GM18498 (cell line): Measurements from ENCODE around the gene UBE2G2.

Experiments used
- ATAC-seq: cut with Tn5 transposase; IDR thresholded peaks from one replicate; pipeline ENCODE4 v1.9.1; 2021; ENCODE audit warnings: mild to moderate bottlenecking, moderate library complexity; ENCODE audit not compliant: unreplicated experiment

The UBE2G2 gene

GRCh38 chr21:44816761-44817505 is 15.3 kb upstream of the UBE2G2 start:
- ATAC-seq = no peak

- ATAC-seq = no peak
These were observed 14.4 kb upstream of the UBE2G2 start for GRCh38 chr21:44815852-44816628.

- ATAC-seq = no peak
These were observed 13.6 kb upstream of the UBE2G2 start for GRCh38 chr21:44815225-44815624.

GRCh38 chr21:44814498-44815023 is 12.9 kb upstream of the UBE2G2 start:
- ATAC-seq = no peak

GRCh38 chr21:44813727-44814126 is 12.1 kb upstream of the UBE2G2 start:
- ATAC-seq = no peak

- ATAC-seq = no peak
These were observed 11.5 kb upstream of the UBE2G2 start for GRCh38 chr21:44813149-44813548.

- ATAC-seq = no peak
These were observed 11.0 kb upstream of the UBE2G2 start for GRCh38 chr21:44812640-44813039.

- ATAC-seq = no peak
These were observed 9.2 kb upstream of the UBE2G2 start for GRCh38 chr21:44810779-44811178.

GRCh38 chr21:44805859-44806258 is 4.2 kb upstream of the UBE2G2 start:
- no peak for ATAC-seq

GRCh38 chr21:44805226-44805625 is 3.6 kb upstream of the UBE2G2 start:
- no peak for ATAC-seq

GRCh38 chr21:44804762-44805161 is 3.1 kb upstream of the UBE2G2 start:
- no peak for ATAC-seq

GRCh38 chr21:44803651-44804050 is 2.0 kb upstream of the UBE2G2 start:
- ATAC-seq = no peak

GRCh38 chr21:44802396-44803153 is 955 bp upstream of the UBE2G2 start:
- peak; percentile 19 for ATAC-seq

GRCh38 chr21:44800971-44801467 is 601 bp downstream of the UBE2G2 start:
- peak; percentile 37 for ATAC-seq

- no peak for ATAC-seq
These were observed 1.5 kb downstream of the UBE2G2 start for GRCh38 chr21:44800103-44800502.

- ATAC-seq = no peak
These were observed 2.0 kb downstream of the UBE2G2 start for GRCh38 chr21:44799646-44800045.

GRCh38 chr21:44797775-44798174 is 3.8 kb downstream of the UBE2G2 start:
- ATAC-seq = no peak

GRCh38 chr21:44795342-44795741 is 6.3 kb downstream of the UBE2G2 start:
- ATAC-seq = no peak

- no peak for ATAC-seq
These were observed 7.8 kb downstream of the UBE2G2 start for GRCh38 chr21:44793592-44794374.
